Esophagus squamous epithelium (tissue), 5 donors: ENCODE data around the gene ANO6. TPM values are rescaled to one million over a fixed set of nuclear protein-coding genes. Genes with fewer than 3 reads are reported as not detected.

ENCODE experiments used
- DNase-seq: peaks from one replicate; lab custom pipeline; 2025; lab: John Stamatoyannopoulos, UW
- H3K27ac ChIP-seq, 4 donors: fragments of 200-600 bp; sonication (generic); one replicate each; pipeline ENCODE4 v1.5.1; 2016 to 2019; ENCODE audit warnings: mild to moderate bottlenecking in 1 of 4
- H3K27me3 ChIP-seq, 4 donors: fragments of 200-600 bp; sonication (generic); 1 replicate in 3 of 4; 2 replicates in 1 of 4; pipeline versions ENCODE4 v1.5.1 to v1.6.0; 2017 to 2021; ENCODE audit warnings: antibody characterized with exemption in 1 of 4
- H3K36me3 ChIP-seq, 3 donors: fragments of 200-600 bp; sonication (generic); one replicate each; pipeline ENCODE4 v1.5.1; 2016 to 2019
- H3K4me1 ChIP-seq, 3 donors: fragments of 200-600 bp; sonication (generic); one replicate each; pipeline ENCODE4 v1.5.1; 2017 to 2019
- H3K4me3 ChIP-seq, 4 donors: fragments of 200-600 bp; sonication (generic); 1 replicate in 3 of 4; 2 replicates in 1 of 4; pipeline ENCODE4 v1.5.1; 2016 to 2019; ENCODE audit warnings: mild to moderate bottlenecking in 2 of 4, moderate library complexity in 1 of 4
- H3K9me3 ChIP-seq, 3 donors: fragments of 200-600 bp; sonication (generic); one replicate each; pipeline ENCODE4 v1.5.1; 2016 to 2019
- POLR2A ChIP-seq, 4 donors: fragments of 450-650 bp; IDR thresholded peaks; one replicate each; pipeline ENCODE4 v1.6.1; 2017; ENCODE audit warnings: antibody characterized with exemption in 4 of 4, mild to moderate bottlenecking in 4 of 4, moderate library complexity in 3 of 4
- WGBS, 2 donors: methylation state at CpG; one replicate each; pipeline ENCODE4 v1.1.5; 2018; 5-methylcytosine and 5-hydroxymethylcytosine counted together
- intact Hi-C: fragments of 100-400 bp; cut with DNase I; formaldehyde crosslinking; loops from one replicate; pipeline ENCODE4 v1.15.0; 2022
- total RNA-seq, 4 donors: library from RNA; depleted of rRNA; stranded (reverse); fragments of >200 nt; gene quantifications; one replicate each; pipeline ENCODE4 v1.1.0, GENCODE V29; 2016
- TF ChIP-seq, protein P1 (sequence below), 6 experiments: fragments of 450-650 bp in 4 of 6; fragments of 200-600 bp in 2 of 6; sonication (generic) in 2 of 6; IDR thresholded peaks; one replicate each; pipeline ENCODE4 v1.5.1; 2016 to 2019; ENCODE audit warnings: antibody characterized with exemption in 6 of 6, mild to moderate bottlenecking in 4 of 6, moderate library complexity in 4 of 6
- donor health status: DM: yes; HTN: yes; CAD: no.

The ANO6 gene
- total RNA-seq, 4 donors from 2014 or later: 13.0 to 40.8 (median 25.1) TPM

DNA sequence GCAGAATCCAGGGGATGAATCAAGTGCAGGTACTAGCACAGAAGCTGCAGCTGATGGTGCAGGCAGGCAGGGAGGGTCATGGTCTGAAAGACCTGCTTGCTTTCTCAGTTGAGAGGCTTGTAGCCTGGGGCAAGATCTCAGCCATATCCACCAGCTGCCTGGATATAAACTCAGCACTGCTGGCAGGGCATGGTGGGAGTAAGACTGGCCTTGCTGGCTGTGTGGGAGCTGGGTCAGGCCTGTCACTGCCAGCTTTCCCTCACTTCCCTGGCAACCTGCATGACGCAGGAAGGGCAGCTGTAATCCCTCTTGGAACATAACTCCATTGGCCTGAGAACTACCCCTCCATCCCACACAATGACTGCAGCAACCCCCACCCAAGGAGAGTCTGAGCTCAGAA is 230.1 kb downstream of the ANO6 start:
- Histone ChIP-seq H3K36me3 (no peaks in the 10 kb centered on the region), H3K9me3 (peaks cover 0 to 25% (median 2%) of the 10 kb centered on the region in 3 donors), H3K4me3 (no peak overlapping the region), H3K27me3 (no peaks in the 10 kb centered on the region), H3K4me1 (no peaks in the 10 kb centered on the region), H3K27ac (no peak overlapping the region)
- TF ChIP-seq POLR2A (IDR thresholded peaks at IDR 0.05): no peak
- TF ChIP-seq, protein P1, sequence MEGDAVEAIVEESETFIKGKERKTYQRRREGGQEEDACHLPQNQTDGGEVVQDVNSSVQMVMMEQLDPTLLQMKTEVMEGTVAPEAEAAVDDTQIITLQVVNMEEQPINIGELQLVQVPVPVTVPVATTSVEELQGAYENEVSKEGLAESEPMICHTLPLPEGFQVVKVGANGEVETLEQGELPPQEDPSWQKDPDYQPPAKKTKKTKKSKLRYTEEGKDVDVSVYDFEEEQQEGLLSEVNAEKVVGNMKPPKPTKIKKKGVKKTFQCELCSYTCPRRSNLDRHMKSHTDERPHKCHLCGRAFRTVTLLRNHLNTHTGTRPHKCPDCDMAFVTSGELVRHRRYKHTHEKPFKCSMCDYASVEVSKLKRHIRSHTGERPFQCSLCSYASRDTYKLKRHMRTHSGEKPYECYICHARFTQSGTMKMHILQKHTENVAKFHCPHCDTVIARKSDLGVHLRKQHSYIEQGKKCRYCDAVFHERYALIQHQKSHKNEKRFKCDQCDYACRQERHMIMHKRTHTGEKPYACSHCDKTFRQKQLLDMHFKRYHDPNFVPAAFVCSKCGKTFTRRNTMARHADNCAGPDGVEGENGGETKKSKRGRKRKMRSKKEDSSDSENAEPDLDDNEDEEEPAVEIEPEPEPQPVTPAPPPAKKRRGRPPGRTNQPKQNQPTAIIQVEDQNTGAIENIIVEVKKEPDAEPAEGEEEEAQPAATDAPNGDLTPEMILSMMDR (IDR thresholded peaks at IDR 0.05): no peak
- WGBS, 2 donors: 56 to 88% methylated on average over 1 of the region's 1 CpG
- no peak for DNase-seq
- intact Hi-C loops: no loop called here

DNA sequence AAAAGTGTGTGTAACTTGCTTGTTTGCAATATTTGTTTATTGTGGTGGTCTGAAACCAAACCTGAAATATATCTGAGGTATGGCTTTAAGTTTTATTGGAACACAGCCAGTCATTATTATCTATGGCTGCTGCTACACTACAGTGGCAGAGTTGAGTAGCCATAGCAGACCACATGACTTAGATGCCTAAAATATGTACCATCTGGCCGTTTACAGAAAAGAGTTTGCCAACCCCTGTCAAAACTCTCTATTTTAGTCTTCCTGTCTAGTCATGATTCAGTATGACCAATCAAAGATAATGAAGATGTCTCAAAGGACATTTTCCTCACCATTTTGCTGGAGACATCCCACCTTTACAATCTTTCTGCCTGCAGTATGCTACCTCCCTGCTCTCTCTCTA is 242.3 kb downstream of the ANO6 start:
- intact Hi-C loops: no loop called here
- TF ChIP-seq POLR2A (IDR thresholded peaks at IDR 0.05): no peak
- TF ChIP-seq, protein P1 (IDR thresholded peaks at IDR 0.05): no peak
- Histone ChIP-seq H3K9me3 (no peaks in the 10 kb centered on the region), H3K4me1 (peaks cover 0 to 6% (median 0%) of the 10 kb centered on the region in 3 donors), H3K27ac (no peak overlapping the region), H3K27me3 (peaks cover 0 to 16% (median 0%) of the 10 kb centered on the region in 4 donors), H3K36me3 (no peaks in the 10 kb centered on the region), H3K4me3 (no peak overlapping the region)
- 18 to 21% methylated on average over 1 of the region's 1 CpG for WGBS, 2 donors
- no peak for DNase-seq

DNA sequence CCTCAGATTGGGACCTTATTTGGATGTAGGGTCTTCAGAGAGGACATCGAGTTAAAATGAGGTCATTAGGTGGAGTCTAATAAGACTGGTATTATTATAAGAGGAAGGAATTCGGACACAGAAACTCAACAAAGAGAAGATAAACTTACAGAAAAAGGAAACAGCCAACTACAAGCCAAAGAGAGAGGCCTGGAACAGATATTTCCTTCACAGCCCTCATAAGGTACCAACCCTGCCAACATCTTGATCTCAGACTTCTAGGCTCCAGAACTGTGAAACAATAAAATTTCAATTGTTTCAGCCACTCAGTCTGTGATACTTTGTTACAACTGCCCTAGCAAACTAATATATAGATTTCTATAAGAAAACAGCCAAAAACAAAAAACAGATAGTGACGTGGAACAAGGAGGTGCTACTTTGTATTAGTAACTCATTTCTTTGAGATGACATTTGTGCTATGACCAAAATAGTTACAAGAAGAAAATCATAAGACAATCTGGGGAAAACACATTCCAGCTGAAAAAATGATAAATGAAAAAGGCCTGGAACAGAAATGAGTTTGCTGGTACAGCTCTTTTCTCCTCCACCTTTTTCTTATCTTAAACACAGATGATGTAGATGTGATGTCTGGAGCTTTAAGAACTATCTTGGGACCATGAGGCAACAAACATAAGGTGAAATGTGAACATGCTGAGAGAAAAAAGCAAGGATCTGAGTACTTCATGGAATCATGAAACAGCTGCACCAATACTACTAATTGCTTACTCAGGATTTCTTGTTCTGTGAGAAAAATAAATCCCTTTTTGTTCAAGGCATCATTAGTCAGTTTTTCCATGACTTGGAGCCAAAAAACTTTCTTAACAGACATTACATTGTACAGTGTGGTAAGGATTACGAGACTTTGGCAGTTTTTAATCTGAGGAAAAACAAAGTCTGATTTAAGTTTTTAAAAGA is 243.2 kb downstream of the ANO6 start:
- intact Hi-C loops: no loop called here
- no peak for DNase-seq

DNA sequence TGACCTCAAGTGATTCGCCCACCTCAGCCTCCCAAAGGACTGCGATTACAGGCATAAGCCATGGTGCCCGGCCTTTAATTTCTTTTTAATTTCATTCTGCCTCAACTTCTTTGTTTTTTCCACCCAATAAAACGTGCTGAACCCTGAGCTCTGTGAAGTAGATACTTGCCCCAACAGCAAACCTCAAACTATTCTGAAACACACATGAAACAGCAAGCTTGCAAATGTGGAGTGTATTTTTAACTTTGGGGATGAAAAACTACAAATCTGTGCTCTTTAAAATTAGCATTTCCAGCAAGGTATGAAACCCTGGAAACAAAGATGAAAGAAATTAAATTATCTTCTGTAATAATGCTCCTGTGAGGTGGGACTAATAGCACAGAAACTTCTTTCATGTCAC is 246.6 kb downstream of the ANO6 start:
- no peak for DNase-seq
- intact Hi-C loops: no loop called here
- no peak overlapping the region for H3K4me3 ChIP-seq
- no peak for TF ChIP-seq POLR2A (IDR thresholded peaks at IDR 0.05)
- TF ChIP-seq, protein P1 (IDR thresholded peaks at IDR 0.05): no peak
- 85 to 88% methylated on average over 4 of the region's 4 CpGs for WGBS, 2 donors
- no peaks in the 10 kb centered on the region for H3K36me3 ChIP-seq
- no peaks in the 10 kb centered on the region for H3K9me3 ChIP-seq
- H3K27me3 ChIP-seq: peaks cover 0 to 22% (median 0%) of the 10 kb centered on the region in 4 donors
- H3K27ac ChIP-seq: no peak overlapping the region
- peaks cover 0 to 6% (median 0%) of the 10 kb centered on the region in 3 donors for H3K4me1 ChIP-seq

More for the DNA sequence above, 243.2 kb downstream of the ANO6 start:
- no peak for TF ChIP-seq POLR2A (IDR thresholded peaks at IDR 0.05)
- H3K4me3 ChIP-seq: no peak overlapping the region
- WGBS, 2 donors: 54 to 61% methylated on average over 4 of the region's 4 CpGs
- peaks cover 0 to 6% (median 0%) of the 10 kb centered on the region in 3 donors for H3K4me1 ChIP-seq
- no peak overlapping the region for H3K27ac ChIP-seq
- H3K27me3 ChIP-seq: peaks cover 0 to 22% (median 0%) of the 10 kb centered on the region in 4 donors
- no peaks in the 10 kb centered on the region for H3K36me3 ChIP-seq
- H3K9me3 ChIP-seq: no peaks in the 10 kb centered on the region

DNA sequence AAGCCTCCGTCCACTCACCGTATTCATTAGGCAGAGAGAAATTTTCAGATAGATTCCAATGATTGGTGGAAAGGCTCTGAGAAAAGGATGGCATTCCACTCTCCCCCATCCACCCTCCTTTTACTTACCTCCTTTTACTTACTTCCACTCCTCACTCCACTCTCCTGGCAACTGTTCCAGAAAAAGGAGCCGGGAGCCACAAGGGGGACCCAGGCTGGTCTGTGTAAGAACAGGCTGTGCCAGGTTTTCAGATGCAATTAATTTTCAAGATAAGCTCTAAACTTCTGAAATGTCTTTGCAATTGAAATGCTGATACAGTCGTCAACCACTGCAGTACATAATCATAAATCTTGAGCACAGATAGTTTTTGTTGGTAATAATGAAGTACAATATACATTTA is 248.8 kb downstream of the ANO6 start:
- TF ChIP-seq, protein P1 (IDR thresholded peaks at IDR 0.05): no peak
- no peak for TF ChIP-seq POLR2A (IDR thresholded peaks at IDR 0.05)
- H3K27ac ChIP-seq: no peak overlapping the region
- peaks cover 0 to 32% (median 0%) of the 10 kb centered on the region in 4 donors for H3K27me3 ChIP-seq
- 61 to 74% methylated on average over 4 of the region's 4 CpGs for WGBS, 2 donors
- no peaks in the 10 kb centered on the region for H3K36me3 ChIP-seq
- DNase-seq: no peak
- H3K4me1 ChIP-seq: peaks cover 0 to under 1% (median 0%) of the 10 kb centered on the region in 3 donors
- intact Hi-C loops: no loop called here
- no peak overlapping the region for H3K4me3 ChIP-seq
- H3K9me3 ChIP-seq: no peaks in the 10 kb centered on the region
